CD4-positive, alpha-beta T cell treated with Interleukin-15 for 4 hours (primary cell): ENCODE data around the gene RABGGTA.
"Not testable (repeated sequence)": the region's sequence is repeated elsewhere in the genome, so short reads cannot be mapped to it uniquely, and the experiment has no call there.

Experiments
- DNase-seq: peaks from one replicate; pipeline ENCODE4 v3.0.0-alpha.2; 2020; ENCODE audit warnings: low spot score

RABGGTA gene

GRCh38 chr14:24260780-24261157 lies 10.6 kb downstream of the RABGGTA start:
- no peak for DNase-seq

GRCh38 chr14:24260026-24260779 lies 11.2 kb downstream of the RABGGTA start:
- DNase-seq = no peak

GRCh38 chr14:24259282-24260025 lies 11.9 kb downstream of the RABGGTA start:
- no peak for DNase-seq

GRCh38 chr14:24258548-24259265 lies 12.7 kb downstream of the RABGGTA start:
- no peak for DNase-seq

GRCh38 chr14:24258119-24258518 lies 13.3 kb downstream of the RABGGTA start:
- DNase-seq = no peak

- no peak for DNase-seq
Measured at GRCh38 chr14:24256960-24257359, 14.4 kb downstream of the RABGGTA start.

- DNase-seq = no peak
Measured at GRCh38 chr14:24255931-24256711, 15.3 kb downstream of the RABGGTA start.

DNA sequence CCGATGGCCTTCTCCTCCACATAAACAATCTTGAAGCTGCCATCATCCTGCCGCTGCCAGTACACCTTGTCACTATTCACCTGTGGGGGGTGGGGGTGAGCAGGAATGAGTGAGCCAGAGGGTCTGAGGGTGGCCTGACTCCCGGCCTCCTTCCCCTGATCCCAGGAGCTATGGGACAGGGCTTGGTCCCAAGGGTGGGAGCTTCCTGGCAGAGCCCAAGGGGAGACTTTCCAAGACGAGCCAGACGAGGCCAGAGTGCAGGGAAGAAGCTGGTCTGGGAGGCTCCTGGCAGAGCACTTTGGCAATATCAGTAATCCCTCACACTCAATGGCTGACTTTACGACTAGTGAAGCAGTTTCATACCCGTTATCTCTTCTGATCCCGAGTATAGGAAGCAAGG lies 16.0 kb downstream of the RABGGTA start:
- no peak for DNase-seq

- no peak for DNase-seq
Measured at GRCh38 chr14:24254630-24255392, 16.6 kb downstream of the RABGGTA start.

DNA sequence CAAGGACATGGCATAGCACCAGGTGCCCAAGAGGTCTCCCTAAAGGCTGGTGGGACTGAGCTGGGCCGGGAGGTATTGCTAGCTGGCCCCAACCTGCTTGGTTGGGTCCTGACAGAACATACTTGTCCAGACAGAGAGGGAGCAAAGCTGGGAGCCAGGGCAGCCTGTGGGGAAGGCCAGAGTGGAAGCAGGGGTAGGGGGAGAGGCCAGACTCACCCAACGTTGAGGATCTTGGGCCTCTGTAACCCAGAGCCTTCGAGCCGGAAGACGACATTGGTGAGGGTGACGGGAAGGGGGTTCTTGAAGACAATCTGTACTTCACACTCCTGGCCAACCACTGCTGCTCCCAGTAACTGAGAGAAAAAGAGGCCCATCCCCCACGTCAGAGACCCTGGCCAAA lies 17.5 kb downstream of the RABGGTA start:
- no peak for DNase-seq

DNA sequence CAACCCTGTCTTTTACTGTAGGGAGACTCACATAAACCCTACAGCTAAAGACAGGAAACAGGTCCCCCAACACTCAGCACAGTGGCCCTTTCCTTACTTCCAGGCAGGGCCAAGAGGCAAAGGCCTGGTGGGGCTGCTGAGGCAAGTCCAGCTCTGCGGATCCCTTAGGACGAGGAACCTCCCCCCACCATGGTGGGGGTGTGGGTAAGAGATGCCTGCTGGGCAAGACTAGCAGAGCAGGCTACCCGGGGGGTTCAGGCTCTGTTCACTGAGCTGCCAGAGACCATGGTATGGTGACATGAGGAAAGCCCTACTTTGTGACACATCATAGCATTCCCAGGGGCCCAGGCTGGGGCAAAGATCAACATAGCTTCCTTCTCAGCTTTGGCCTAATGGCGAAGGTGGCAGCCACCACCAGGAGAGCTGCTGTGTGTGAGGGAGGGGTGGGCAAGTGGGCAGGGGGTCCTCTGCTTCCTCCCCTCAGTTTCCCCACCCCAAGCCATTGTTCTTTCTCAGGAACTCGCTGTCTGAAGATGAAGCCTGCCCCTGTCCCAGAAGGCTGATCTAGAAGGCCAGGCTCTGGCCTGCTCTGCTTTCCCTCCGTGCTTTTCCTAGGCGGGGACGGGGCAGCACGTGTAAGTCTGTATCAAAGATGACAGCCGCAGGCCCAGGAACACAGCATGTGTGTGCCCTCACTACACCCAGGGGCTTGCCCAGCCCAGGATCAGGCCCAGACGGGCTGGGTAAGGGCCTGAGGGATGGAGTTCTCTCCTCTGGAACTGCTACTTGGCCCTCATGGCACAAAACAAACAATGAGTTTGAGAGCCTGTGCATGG lies 18.9 kb downstream of the RABGGTA start:
- no peak for DNase-seq

- DNase-seq = no peak
Measured at GRCh38 chr14:24251880-24252288, 19.5 kb downstream of the RABGGTA start.

- no peak for DNase-seq
Measured at GRCh38 chr14:24250354-24250753, 21.0 kb downstream of the RABGGTA start.

DNA sequence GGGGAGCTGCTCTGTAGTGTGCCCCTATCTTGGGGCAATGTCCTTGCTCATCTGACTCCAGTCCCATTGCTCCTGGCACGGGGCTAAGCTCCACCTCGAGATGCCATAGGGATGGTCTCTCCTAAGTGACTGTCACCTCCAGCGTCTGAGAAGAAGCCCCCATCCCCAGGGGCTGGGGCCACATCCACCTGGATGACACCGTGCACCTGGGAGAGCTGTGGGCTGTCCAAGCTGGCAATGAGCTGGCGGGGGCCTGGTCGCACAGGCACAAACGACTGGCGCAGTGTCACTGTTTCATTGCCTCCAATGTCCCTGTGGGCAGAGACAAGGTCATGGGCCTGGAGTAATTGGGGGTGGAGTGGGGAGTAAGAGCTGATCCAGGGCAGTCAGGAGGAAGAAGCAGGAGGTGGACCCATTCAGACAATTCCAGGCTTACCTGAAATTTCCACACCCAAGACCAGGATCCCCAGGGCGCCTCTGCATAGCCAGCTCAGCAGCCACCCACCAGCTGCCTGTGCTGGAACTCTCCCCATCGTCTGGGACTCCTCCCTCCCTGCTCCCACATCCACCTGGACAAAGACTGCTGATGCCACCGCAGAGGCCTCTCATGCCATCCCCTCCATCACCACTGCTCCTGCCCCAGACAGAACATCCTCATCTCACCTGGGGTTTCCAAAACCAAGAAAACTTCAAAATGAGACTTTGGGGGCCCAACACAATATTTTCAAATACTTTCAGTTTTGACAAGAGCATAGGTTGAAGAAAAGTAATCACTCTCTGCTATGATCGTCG lies 22.0 kb downstream of the RABGGTA start:
- no peak for DNase-seq

- peak; percentile 23 for DNase-seq
Measured at GRCh38 chr14:24247422-24247821, 24.0 kb downstream of the RABGGTA start.

- DNase-seq = peak; percentile 68
Measured at GRCh38 chr14:24246765-24247212, 24.6 kb downstream of the RABGGTA start.

DNA sequence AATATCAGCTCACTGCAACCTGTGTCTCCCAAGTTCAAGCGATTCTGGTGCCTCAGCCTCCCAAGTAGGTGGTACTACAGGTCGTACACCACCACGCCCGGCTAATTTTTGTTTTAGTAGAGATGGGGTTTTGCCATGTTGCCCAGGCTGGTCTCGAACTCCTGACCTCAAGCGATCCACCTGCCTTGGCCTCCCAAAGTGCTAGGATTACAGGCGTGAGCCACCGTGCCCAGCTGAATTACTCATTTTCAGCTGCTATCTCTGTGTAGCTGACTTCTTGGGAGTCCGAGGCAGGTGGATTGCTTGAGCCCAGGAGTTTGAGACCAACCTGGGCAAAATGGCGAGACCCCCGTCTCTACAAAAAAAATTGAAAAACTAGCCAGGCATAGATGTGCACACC lies 26.0 kb downstream of the RABGGTA start:
- not testable (repeated sequence) for DNase-seq

DNA sequence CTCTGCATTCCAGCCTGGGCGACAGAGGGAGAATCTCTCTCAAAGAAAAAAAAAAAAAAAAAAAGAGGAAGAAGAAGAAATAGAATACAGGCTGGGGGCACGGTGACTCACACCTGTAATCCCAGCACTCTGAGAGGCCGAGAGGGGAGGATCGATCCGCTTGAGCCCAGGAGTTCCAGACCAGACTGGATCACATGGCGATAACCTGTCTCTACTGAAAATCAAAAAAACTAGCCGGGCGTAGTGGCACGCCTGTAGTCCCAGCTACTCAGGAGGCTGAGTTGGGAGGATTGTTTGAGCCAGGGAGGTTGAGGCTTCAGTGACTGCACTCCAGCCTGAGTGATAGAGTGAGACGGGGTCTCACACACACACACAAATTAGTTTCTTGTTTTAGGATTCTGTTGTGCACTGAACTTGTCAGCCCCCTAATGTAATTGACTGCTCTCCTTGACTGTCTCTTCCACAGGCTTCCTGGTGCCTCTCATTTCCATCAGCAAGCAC lies 28.0 kb downstream of the RABGGTA start:
- no peak for DNase-seq

DNA sequence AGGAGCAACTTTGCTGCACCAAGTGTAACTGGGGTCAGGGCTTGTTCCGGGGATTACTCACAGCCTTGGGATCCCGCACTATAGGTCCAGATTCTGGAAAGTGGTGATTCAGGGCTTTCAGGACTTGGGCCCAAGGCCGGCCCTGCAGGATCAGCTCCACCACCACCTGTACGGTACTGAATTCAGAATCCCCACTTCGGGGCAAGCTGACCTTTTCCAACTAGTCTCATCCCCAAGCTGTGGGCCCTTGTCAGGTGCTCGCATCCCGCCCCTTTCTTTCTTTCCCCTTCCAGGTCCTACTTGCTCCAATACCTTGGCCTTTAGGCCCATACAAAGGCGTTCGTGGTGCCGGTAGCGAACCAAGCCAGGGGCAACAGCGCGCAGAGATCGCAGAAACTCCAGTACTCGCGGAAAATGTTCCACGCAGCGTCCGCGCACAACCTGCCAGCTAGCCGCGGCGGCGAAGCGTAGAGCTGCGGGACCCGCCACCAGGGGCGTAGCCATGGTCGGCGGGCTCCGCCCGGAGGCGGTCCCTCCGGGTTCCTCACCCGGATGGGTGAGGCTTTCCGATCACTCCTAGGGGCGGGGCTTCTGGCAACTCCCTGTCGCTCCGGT lies 29.5 kb downstream of the RABGGTA start:
- DNase-seq = peak; percentile 92
